ENCODE results near the gene SPDL1.
A peak's percentile ranks its signal among the peaks of the same experiment; 100 is the strongest.

Gene SPDL1

DNA sequence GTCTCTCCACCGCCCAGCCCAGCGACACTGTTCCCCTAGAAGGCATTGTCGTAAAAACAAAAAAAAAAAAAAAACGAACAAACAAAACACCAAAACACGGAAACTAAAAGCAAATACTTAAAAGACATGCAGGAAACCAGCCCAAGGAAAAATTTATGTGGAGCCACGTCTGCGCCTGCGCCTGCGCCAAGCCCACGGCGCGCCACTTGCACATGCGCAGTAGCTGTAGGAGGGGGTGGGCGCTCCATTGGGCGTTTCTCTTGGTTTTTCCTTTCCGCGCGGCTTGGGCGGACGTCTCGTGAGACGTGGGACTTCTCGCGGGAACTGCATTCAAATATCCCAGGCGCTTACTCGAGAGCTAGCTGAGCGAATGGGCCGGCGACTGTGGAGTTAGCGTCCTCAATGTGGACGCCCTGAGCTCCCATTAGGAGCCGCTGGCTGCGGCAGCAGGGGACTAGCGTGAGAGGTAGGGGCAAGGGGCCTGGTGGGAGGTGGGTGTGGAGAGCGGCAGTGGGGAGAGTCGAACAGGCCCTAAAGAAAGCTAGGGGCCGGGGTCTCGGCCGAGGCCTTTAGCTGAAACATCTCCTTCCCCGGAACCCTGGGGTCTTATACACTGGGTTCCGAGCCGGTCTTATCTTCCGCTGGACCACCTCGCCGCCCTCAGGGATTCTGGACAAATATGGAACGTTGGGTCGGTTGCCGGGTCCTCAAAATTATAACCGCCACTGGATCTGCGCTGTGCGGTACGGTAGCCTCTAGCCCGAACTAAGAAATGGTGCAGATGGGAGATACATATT, at the start of gene SPDL1:
SPDL1 (plus strand) TSS at position 350 of the 797 bp plus-strand sequence. CDS start 4,644 bp downstream, outside the sequence.
- ATAC-seq: peak; percentile 88

DNA sequence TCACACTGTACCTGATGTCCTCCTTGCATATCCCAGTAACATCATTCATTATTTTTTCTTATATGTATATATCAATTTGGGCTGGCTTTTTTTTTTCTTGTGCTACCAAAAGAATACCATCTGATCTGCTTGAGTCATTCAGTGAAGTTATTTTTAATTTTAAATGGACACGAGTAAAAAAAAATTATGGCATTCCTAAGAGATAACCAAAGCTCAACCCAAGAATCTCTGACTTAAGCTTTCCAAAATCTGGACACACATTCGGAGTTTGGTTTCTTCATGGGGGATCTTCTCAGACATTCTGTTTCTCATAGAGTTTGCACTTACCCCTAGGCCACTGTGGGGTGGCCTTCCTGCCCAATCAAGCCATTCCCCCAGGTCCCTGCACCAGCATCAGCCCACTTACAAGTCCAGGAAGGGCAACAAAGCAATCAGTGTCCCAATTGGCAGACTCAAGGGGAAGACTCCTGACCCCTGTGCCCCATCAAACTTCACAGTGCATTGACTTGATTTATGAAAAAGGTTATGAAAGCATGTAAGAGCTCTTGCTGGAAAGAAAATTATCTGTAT, 49.2 kb upstream of the SPDL1 start:
- no peak for ATAC-seq

DNA sequence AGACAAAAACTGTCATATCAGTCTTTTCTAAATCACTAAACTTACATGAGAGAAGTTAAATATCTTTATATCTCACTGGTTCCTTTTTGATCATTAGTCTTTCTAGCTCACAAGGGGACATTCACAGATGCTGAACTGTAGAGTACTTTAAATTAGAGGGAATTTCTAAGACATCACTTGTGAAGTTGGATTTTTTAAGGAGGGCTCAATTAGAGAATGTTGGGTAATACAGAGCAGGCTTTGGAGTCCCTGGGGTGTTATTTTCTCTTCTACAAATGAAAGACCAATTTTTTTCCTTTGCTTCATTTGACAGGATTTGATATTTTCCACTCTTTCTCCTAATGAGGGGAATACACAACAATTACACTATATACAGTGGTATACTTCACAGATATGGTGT, 48.6 kb upstream of the SPDL1 start:
- no peak for ATAC-seq

GRCh38 chr5:169538944-169539343, 44.6 kb upstream of the SPDL1 start:
- ATAC-seq: no peak

DNA sequence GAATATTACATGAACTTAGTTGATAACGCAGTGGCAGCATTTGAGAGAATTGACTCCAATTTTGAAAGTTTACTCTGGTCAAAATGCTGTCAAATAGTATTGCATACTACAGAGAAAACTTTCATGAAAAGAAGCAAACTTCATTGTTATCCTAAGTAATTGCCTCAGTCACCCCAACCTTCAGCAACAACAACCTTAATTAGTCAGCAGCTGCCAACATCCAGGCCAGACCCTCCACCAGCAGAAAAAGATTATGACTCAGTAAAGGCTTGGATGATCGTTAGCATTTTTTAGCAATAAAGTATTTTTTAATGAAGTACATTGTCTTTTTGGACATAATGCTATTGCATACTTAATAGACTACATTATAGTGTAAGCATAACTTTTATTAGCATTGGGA, 40.8 kb upstream of the SPDL1 start:
- no peak for ATAC-seq

- no peak for ATAC-seq
Observed at GRCh38 chr5:169544264-169544950, 39.2 kb upstream of the SPDL1 start.

- ATAC-seq: peak; percentile 95 to 99
Observed at GRCh38 chr5:169545762-169546161, 37.8 kb upstream of the SPDL1 start.

DNA sequence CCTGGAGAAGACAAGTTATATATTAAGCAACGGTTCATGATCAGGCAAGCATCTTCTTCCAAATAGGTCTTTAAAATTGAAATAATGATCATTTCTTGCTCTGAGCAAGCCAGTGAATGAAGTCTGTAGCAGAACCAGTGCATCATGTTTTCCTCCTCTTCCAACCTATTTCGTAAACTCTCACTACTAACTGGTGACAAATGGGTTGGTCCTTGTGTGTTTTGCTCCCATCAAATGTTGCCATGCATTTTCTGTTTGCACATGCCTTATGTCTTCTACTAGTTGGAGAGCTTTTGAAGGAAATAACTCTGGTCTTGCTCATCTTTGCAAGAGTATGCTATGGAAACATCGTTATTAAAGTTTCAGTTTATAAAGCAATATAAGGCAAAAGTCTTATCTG, 37.2 kb upstream of the SPDL1 start:
- ATAC-seq: no peak

GRCh38 chr5:169547508-169547907, 36.1 kb upstream of the SPDL1 start:
- no peak for ATAC-seq

- ATAC-seq: no peak
Observed at GRCh38 chr5:169548315-169548714, 35.3 kb upstream of the SPDL1 start.

- ATAC-seq: no peak
Observed at GRCh38 chr5:169549453-169550100, 34.0 kb upstream of the SPDL1 start.

DNA sequence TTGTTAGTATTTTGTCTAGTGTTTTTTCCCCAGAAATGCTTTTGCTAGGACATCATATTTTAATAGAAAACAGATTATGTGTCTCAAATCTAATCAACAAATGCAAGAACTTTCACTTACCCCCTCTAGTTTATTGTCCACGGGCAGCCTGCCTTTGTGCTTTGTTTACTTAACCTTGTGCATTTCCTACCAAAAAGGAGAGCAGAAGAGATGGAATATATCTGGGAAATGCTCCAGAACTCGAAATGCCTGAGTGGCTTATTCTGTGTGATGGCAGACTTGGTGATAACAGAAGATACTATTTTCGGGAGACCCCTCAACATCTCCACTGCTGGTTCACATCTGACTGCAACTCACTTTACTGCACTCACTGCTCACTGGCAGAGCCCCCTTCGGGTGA, 33.3 kb upstream of the SPDL1 start:
- no peak for ATAC-seq

GRCh38 chr5:169551146-169551545, 32.4 kb upstream of the SPDL1 start:
- ATAC-seq: no peak

DNA sequence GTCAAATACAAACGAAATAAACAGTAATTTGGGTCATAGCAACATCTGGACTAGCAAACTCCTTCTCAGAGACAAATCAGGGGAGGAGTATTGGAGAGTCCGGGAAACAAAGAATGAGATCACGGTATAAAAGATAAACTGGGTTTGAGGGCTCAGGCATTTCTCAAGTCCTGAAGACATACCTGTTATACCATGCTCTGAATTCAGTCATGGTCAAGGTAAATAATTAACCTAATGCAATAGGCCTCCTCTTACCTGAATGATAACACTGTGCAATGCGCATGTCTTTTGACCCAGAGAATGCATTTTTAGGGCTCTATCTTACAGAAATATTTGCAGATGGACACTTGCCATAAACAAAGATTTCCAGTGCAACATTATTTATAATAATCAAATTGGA, 31.9 kb upstream of the SPDL1 start:
- no peak for ATAC-seq

DNA sequence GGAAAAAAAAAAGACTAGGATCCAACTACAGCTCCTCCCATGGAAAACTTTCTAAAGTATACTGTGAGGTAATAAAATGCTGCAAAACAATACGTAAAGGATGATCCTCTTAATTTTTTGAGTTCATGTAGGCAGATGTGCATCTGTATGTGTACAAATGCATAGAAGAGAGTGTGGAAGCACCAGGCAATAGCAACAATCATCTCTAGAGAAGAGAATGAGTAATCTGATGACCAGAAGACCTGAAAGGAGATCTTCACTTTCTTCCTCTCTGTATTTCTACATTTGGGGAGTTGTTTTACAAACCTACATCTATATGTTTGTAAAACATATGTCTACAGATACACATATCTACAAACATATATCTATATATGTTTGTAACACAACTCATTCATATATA, 29.3 kb upstream of the SPDL1 start:
- ATAC-seq: no peak

- no peak for ATAC-seq
Observed at GRCh38 chr5:169557838-169558237, 25.7 kb upstream of the SPDL1 start.

- ATAC-seq: no peak
Observed at GRCh38 chr5:169561893-169562292, 21.7 kb upstream of the SPDL1 start.

DNA sequence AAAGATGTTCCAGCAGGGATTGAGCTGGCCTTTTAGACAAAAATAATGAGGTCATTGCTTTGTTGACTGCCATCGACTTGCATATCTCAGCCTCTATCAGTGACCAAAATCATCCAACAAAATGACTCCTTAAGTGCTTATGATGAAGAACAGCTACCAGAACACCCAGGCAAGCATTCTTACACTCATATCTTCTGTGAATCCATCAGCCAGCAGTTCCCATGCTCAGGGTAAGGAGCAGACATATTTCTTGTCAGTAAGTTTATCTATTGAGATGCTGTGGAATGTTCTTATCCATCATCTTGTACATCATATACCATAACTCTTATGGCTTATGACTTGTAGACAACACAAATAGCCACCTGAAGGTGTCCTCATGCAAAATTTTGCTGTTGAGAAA, 20.2 kb upstream of the SPDL1 start:
- ATAC-seq: no peak

DNA sequence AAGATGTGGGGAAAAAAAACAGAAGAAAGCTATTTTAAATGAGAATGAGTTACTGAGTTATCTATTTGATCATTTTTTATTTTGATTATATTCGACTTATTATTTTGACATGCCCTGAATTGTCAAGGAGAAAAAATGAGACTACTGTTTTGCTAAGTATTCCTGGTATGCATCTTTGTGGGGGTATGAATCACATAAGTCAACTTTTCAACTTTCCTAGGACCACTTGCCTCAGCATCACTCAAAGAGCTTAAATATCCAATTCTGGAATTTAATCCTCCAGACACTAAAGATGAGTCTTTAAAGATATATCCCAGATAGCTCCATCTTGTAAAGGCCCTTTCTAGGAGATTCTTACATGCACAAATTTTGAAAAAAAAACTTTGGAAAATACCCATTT, 17.4 kb upstream of the SPDL1 start:
- ATAC-seq: no peak

- no peak for ATAC-seq
Observed at GRCh38 chr5:169567079-169567478, 16.5 kb upstream of the SPDL1 start.

DNA sequence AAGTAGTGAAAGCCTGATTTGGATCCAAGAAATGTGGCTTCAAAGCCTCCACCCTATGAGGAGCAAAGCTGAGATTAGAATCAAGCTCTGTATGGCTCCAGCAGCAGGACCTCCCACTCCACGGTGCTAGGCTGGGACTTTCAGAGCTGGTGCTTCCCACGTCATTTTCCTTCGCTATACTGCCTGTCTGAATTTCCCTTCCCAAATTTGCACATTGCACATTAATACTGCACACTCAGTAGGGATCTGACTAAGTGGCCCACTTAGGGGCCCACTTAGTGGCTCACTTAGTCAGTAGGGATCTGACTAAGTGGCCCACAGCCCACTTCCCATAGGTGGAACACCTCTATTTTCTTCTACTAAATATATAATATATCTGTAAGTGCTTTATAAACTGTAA, 14.1 kb upstream of the SPDL1 start:
- ATAC-seq: no peak

DNA sequence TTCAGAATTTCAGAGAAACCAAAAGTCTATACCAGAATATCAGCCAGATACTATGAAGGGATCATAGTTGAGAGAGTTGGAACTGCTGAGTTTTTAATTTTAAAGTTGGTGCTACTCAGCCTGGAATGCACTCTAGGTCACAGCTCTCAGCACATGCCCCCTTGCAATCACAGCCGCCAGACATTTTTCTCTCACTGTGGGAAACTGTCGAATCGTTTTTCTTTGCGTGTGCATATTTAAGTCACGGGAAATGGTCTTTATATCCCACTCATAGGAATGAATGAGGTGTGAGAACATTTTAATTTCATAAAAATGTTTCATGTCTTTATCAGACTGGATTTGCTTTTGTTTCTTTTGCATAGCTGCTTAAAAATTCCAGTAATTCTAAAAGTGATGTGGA, 12.2 kb upstream of the SPDL1 start:
- ATAC-seq: no peak

GRCh38 chr5:169574134-169574646, 9.4 kb upstream of the SPDL1 start:
- no peak for ATAC-seq
